GM12891 (cell line): ENCODE measurements around the gene ZDHHC14.

Experiments
- PAX5 ChIP-seq: IDR thresholded peaks from 2 replicates; pipeline ENCODE4 v1.6.1; 2011; ENCODE audit warnings: low read length, moderate library complexity, mild to moderate bottlenecking; ENCODE audit not compliant: insufficient read depth, severe bottlenecking
- POLR2A ChIP-seq: IDR thresholded peaks from 2 replicates; pipeline ENCODE4 v1.6.1; 2011; ENCODE audit warnings: low read depth, low read length, control low read depth
- POLR2AphosphoS5 ChIP-seq: IDR thresholded peaks from 2 replicates; pipeline ENCODE4 v1.6.1; 2011; ENCODE audit warnings: low read depth, low read length, control low read depth
- POU2F2 ChIP-seq: IDR thresholded peaks from 2 replicates; pipeline ENCODE4 v1.6.1; 2011; ENCODE audit warnings: low read depth, mild to moderate bottlenecking, control low read depth, low read length, moderate library complexity
- SPI1 ChIP-seq: IDR thresholded peaks from 2 replicates; pipeline ENCODE4 v1.6.1; 2011; ENCODE audit warnings: low read depth, low read length, control low read depth
- TAF1 ChIP-seq: IDR thresholded peaks from 2 replicates; pipeline ENCODE4 v1.6.1; 2011; ENCODE audit warnings: low read depth, low read length, control low read depth

- no peak for TF ChIP-seq POLR2A
- no peak for TF ChIP-seq TAF1
- no peak for TF ChIP-seq POLR2AphosphoS5
- no peak for TF ChIP-seq POU2F2
- no peak for TF ChIP-seq SPI1
- TF ChIP-seq PAX5: no peak
These were observed 572 bp upstream of the ZDHHC14 start for GRCh38 chr6:157380458-157380778.
